HFF-Myc (cell line): ENCODE results near the gene PIK3C2G.

Experiments
- DNase-seq: peaks from one replicate; pipeline ENCODE4 v3.0.0-alpha.2; 2011; ENCODE audit warnings: low read depth; ENCODE audit errors: extremely low read depth
- H3K4me3 ChIP-seq: replicated peaks from 2 replicates; pipeline ENCODE4 v1.5.1; 2011; ENCODE audit warnings: low read depth, mild to moderate bottlenecking, control low read depth, low read length
- CTCF ChIP-seq: IDR thresholded peaks from 2 replicates; pipeline ENCODE4 v1.5.1; 2012; ENCODE audit warnings: mild to moderate bottlenecking, low read depth, low read length, control low read depth; ENCODE audit errors: missing control alignments

PIK3C2G gene

GRCh38 chr12:18696971-18697602 is 435.8 kb downstream of the PIK3C2G start:
- no peak for TF ChIP-seq CTCF
- no peak overlapping the region for H3K4me3 ChIP-seq
- no peak for DNase-seq
